ENCODE data around the gene PDE6H.

PDE6H gene

GRCh38 chr12:14997998-14998397 is 25.2 kb downstream of the PDE6H start:
- Histone ChIP-seq H4K20me1 (ENCODE audit: insufficient read depth, low read length, poor library complexity, severe bottlenecking) (no peaks in the 10 kb centered on the region), H3K9me3 (ENCODE audit: insufficient read depth, low read depth, low read length) (no peaks in the 10 kb centered on the region), H3K9ac (ENCODE audit: low read depth, low read length, poor library complexity, severe bottlenecking) (no peak overlapping the region), H3F3A (ENCODE audit: low read depth) (no peaks in the 10 kb centered on the region), H3K27me3 (ENCODE audit: insufficient read depth, low read length, poor library complexity, severe bottlenecking) (no peaks in the 10 kb centered on the region), H3K4me1 (ENCODE audit: insufficient read depth, low read length, poor library complexity, severe bottlenecking) (peaks cover 21% of the 10 kb centered on the region), H3K9me2 (replicated peaks; ENCODE audit: low read depth, low read length) (no peaks in the 10 kb centered on the region), H3K4me3 (ENCODE audit: low read length, poor library complexity, severe bottlenecking) (no peak overlapping the region), H3K4me2 (ENCODE audit: low read depth, low read length, poor library complexity, severe bottlenecking) (no peak overlapping the region), H2AFZ (ENCODE audit: low read length) (no peak overlapping the region), H3K79me2 (ENCODE audit: insufficient read depth, low read length) (no peaks in the 10 kb centered on the region), H3K36me3 (ENCODE audit: insufficient read depth, low read length) (no peaks in the 10 kb centered on the region)
- TF ChIP-seq EZH2phosphoT487 (IDR thresholded peaks at IDR 0.05; ENCODE audit: borderline replicate concordance), result no peak
- TF ChIP-seq CTCF (conservative IDR thresholded peaks at IDR 0.05; ENCODE audit: low read length), result no peak

- H4K20me1 ChIP-seq (ENCODE audit: insufficient read depth, low read length, poor library complexity, severe bottlenecking), result no peaks in the 10 kb centered on the region
- no peaks in the 10 kb centered on the region for H3K9me3 ChIP-seq (ENCODE audit: insufficient read depth, low read depth, low read length)
- H2AFZ ChIP-seq (ENCODE audit: low read length), result no peak overlapping the region
- H3K36me3 ChIP-seq (ENCODE audit: insufficient read depth, low read length), result no peaks in the 10 kb centered on the region
- H3F3A ChIP-seq (ENCODE audit: low read depth), result no peaks in the 10 kb centered on the region
- H3K79me2 ChIP-seq (ENCODE audit: insufficient read depth, low read length), result no peaks in the 10 kb centered on the region
- H3K4me3 ChIP-seq (ENCODE audit: low read length, poor library complexity, severe bottlenecking), result no peak overlapping the region
- no peak overlapping the region for H3K9ac ChIP-seq (ENCODE audit: low read depth, low read length, poor library complexity, severe bottlenecking)
- H3K9me2 ChIP-seq (replicated peaks; ENCODE audit: low read depth, low read length), result no peaks in the 10 kb centered on the region
- H3K4me1 ChIP-seq (ENCODE audit: insufficient read depth, low read length, poor library complexity, severe bottlenecking), result peaks cover 15% of the 10 kb centered on the region
- TF ChIP-seq EZH2phosphoT487 (IDR thresholded peaks at IDR 0.05; ENCODE audit: borderline replicate concordance) (no peak), CTCF (conservative IDR thresholded peaks at IDR 0.05; ENCODE audit: low read length) (no peak)
- H3K27me3 ChIP-seq (ENCODE audit: insufficient read depth, low read length, poor library complexity, severe bottlenecking), result no peaks in the 10 kb centered on the region
- H3K4me2 ChIP-seq (ENCODE audit: low read depth, low read length, poor library complexity, severe bottlenecking), result no peak overlapping the region
Measured at GRCh38 chr12:14999021-14999694, 26.3 kb downstream of the PDE6H start.

- Histone ChIP-seq H4K20me1 (ENCODE audit: insufficient read depth, low read length, poor library complexity, severe bottlenecking) (no peaks in the 10 kb centered on the region), H3F3A (ENCODE audit: low read depth) (no peaks in the 10 kb centered on the region), H2AFZ (ENCODE audit: low read length) (no peak overlapping the region), H3K9me2 (replicated peaks; ENCODE audit: low read depth, low read length) (no peaks in the 10 kb centered on the region), H3K79me2 (ENCODE audit: insufficient read depth, low read length) (no peaks in the 10 kb centered on the region), H3K9ac (ENCODE audit: low read depth, low read length, poor library complexity, severe bottlenecking) (no peak overlapping the region), H3K36me3 (ENCODE audit: insufficient read depth, low read length) (no peaks in the 10 kb centered on the region), H3K9me3 (ENCODE audit: insufficient read depth, low read depth, low read length) (no peaks in the 10 kb centered on the region), H3K4me2 (ENCODE audit: low read depth, low read length, poor library complexity, severe bottlenecking) (no peak overlapping the region), H3K27me3 (ENCODE audit: insufficient read depth, low read length, poor library complexity, severe bottlenecking) (no peaks in the 10 kb centered on the region), H3K4me1 (ENCODE audit: insufficient read depth, low read length, poor library complexity, severe bottlenecking) (peaks cover 9% of the 10 kb centered on the region), H3K4me3 (ENCODE audit: low read length, poor library complexity, severe bottlenecking) (no peak overlapping the region)
- no peak for TF ChIP-seq CTCF (conservative IDR thresholded peaks at IDR 0.05; ENCODE audit: low read length)
- TF ChIP-seq EZH2phosphoT487 (IDR thresholded peaks at IDR 0.05; ENCODE audit: borderline replicate concordance), result no peak
Measured at GRCh38 chr12:14999695-15000365, 27.0 kb downstream of the PDE6H start.

Measured in Loucy (cell line).